ENCODE data around the gene MRGPRF.

MRGPRF gene

DNA sequence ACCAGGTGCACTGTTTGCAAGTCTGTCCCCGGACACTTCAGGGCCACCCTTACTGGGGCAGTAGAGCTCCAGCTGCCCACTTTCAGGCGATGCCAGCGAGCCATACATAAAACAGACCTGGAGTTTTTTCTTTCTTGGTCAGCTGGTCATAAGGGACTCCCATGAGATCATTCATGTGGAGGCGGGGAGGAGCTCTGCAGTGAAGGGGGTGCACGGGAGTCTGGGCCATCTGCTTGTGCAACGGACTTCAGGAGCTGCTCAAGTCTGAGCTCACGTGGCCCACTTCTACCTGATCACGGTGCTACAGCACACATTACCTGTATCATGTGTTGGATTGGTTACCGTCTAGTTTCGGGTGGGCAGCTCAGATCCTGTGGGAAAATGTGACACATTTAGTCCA, 9.2 kb upstream of the MRGPRF start:
- DNase-seq (ENCODE audit: low read depth in 2 of 2) = no peak

GRCh38 chr11:69018924-69019323, 5.9 kb upstream of the MRGPRF start:
- DNase-seq (ENCODE audit: low read depth in 2 of 2) = no peak

- DNase-seq (ENCODE audit: low read depth in 2 of 2) = no peak
Measured at GRCh38 chr11:69017951-69018350, 4.9 kb upstream of the MRGPRF start.

DNA sequence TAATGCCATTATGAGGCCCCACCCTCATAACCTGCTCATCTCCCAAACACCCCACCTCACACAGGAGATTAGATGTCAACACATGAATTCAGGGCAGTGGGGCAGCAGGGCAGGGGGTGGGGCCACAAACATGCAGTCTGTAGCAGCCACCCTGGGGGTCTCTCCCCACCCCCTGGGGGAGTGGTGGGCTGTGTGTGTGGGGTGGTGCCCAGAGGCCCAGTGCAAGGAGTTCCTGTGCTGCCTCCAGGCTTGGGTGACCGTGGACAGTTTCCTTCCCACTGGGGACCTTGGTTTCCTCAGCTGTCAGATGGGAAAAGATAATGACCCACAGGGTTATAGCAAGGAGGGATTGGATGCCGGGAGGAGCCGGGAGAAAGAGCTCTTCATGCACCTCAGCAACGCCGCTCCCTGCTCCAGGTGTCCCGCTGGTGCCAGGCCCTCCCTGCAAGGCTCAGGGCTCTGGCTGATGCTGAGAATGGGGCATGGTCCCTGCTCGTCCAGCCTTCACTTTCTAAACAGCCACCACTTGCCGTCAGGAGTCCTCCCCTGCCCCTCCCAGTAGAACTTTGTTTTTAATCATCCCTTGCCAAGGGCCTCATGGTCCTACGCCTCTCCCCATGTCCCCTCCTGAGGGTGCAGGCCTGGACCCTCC, 2.0 kb upstream of the MRGPRF start:
- DNase-seq (ENCODE audit: low read depth in 2 of 2) = no peak

DNA sequence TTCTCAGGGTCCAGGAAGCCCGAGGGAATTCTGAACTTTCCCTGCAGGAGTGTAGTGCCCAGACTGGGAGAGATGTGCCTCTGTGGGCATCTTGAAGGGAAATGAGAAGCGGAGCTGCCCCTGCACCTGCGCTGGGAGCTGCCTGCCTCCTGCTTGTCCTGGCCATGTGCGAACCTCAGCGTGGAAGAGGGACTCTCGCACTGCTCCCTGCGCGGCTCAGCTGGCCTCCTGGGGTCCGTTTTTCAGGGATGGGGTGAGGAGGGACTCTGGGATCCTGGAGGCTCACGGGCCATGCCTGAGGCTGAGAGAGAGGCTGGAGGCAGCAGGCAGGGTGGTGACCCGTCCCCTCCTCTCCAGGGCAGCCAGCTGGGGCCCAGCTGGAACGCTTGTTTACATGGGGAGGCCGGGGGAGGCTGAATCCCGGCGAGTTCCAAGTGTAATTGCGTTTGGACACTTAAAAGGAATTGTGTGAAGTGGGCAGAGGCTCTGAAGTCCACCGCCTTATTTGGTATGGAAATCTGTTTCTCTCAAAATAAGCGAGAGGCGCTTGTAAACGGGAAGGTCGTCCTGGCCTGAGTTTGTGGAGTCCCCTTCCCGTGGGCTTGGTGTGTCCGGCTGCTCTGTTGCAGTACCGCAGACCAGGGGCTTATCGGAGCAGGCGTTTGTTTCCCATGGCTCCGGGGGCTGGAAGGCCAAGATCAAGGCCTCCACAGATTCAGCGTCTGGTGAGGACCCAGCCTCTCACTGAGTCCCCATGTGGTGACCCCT, 1.2 kb upstream of the MRGPRF start:
- DNase-seq (ENCODE audit: low read depth in 2 of 2) = no peak

DNA sequence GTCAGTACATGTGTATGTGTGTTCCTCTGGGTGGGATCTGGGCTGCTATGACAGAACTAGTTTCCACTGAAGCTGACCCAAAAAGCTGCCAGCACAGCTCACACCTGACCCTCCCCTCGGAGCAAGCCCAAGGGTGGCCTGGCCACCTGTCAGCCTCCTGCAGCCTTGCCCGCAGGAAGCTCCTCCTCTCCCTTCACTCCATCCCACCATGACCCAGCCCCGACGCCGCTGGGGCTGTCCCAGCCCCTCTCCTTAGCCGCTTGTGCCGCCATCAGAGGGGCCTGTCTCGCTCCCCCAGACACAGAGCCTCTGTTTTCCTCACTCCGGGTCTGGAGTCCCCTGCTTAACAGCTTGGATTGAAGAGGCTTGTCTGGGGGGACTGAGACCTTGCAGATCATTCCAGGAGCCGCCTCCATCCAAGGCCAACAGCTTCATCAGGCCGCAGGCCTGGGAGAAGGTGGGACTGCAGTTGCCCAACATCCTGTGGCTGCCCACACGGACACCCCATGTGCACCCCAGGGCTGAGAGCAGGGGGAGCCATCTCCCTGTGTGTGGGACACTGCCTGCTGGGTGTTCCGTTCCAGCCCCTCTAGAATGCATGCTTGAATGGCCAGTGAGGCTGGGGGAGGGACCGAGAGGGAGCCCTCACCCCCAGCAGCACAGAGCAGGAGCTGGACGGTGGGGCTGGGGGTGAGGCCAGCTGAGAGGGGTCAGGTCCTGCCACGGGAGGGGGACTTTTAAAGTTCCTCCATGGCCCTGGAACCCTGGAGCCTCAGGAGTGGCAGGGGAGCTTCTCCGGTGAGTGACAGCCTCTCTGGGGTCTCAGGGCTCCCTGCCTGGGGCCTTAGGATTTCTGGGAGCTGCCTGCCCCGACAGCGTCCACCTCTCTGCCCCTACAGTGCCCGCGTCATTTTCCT, 696 bp downstream of the MRGPRF start:
- no peak for DNase-seq (ENCODE audit: low read depth in 2 of 2)

DNA sequence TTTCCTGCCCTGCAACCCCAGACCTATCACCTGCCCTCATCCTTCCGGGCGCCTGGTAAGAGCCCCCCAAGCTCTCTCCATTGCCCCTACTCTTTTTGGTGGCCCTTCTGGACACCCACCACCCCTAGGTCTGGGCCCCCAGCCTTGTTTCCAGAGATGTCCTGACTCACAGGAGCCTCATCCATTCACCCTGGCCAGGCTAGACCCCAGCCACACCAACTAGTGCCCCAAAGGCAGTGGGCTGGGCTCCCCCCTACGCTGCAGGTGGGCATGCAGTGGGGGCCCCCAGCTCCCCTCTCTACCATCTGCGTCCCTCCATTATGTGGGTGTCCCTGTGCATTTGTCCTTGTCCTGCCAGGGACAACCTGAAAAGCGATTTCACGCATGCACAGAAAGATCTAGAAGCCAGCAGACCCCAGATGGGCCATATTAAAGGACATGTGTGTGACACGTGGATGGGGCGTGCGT, 1.4 kb downstream of the MRGPRF start:
- DNase-seq (ENCODE audit: low read depth in 2 of 2) = no peak

- DNase-seq (ENCODE audit: low read depth in 2 of 2) = no peak
Measured at GRCh38 chr11:69010964-69011623, 2.0 kb downstream of the MRGPRF start.

- no peak for DNase-seq (ENCODE audit: low read depth in 2 of 2)
Measured at GRCh38 chr11:69010361-69010891, 2.6 kb downstream of the MRGPRF start.

GRCh38 chr11:69009441-69010211, 3.4 kb downstream of the MRGPRF start:
- no peak for DNase-seq (ENCODE audit: low read depth in 2 of 2)

GRCh38 chr11:69008737-69009440, 4.2 kb downstream of the MRGPRF start:
- no peak for DNase-seq (ENCODE audit: low read depth in 2 of 2)

DNA sequence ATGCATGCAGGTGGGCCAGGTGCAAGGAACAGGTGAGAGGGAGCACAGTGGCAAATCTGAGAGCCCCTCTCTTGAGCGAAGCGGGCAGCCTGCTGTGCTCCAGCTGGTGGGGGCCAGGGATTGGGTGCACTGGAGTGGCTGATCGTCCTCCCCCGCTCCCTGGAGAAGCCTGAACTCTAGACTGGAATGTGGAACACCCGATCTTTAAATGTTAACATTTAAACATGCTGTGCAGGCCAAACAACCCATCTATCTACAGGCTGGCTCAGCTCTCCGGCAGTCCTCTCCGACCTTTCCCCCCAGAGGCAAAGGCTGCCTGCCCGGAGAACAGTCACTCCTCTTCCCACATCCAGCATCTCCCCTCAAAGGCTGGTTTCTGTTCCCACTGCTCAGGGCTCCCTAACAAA, 5.1 kb downstream of the MRGPRF start:
- DNase-seq (ENCODE audit: low read depth in 2 of 2) = no peak

DNA sequence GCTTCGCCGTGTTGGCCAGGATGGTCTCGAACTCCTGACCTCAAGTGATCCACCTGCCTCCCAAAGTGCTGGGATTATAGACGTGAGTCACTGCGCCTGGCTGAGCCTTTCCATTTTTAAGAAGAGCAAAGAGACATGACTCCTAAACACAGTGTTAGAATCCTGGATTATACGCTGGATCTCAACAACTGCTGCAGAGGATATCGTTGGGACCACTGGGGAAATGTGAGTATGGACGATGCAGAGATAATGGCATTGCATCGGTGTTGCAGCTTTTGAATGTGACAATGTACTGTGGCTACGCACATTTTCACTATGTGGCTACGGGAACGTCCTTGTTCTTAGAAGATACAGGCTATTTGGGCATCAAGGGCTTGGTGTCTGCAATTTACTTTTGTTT, 6.2 kb downstream of the MRGPRF start:
- no peak for DNase-seq (ENCODE audit: low read depth in 2 of 2)

- DNase-seq (ENCODE audit: low read depth in 2 of 2) = no peak
Measured at GRCh38 chr11:69005631-69006368, 7.2 kb downstream of the MRGPRF start.

DNA sequence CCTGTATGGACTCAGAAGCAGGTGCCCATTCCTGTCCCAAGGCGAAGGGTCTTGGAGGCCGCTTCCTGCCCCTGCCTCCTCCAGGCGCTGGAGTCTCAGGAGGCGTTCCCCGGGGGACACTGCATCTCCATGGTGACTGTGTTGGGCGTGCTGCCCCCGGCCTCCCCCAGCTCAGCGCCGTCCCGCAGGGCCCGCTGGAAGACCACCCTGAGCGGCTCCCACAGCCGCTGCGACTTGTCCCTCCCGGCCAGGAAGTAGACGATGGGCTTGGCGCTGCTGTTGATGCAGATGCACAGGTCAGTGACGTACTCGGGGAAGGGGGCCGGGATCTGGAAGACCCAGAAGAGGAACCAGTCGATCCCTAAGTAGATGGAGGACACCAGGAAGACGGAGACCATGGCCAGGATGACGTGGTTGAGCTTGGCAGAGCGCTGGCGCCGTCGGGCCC, 7.8 kb downstream of the MRGPRF start:
- DNase-seq (ENCODE audit: low read depth in 2 of 2) = no peak

GRCh38 chr11:69004411-69005182, 8.4 kb downstream of the MRGPRF start:
- no peak for DNase-seq (ENCODE audit: low read depth in 2 of 2)

- no peak for DNase-seq (ENCODE audit: low read depth in 2 of 2)
Measured at GRCh38 chr11:69003866-69004367, 9.1 kb downstream of the MRGPRF start.

- no peak for DNase-seq (ENCODE audit: low read depth in 2 of 2)
Measured at GRCh38 chr11:69003301-69003865, 9.7 kb downstream of the MRGPRF start.

All from stimulated activated CD8-positive, alpha-beta memory T cell treated with anti-CD3 and anti-CD28 coated beads, Interleukin-15, amount 100 ng/mL, for 4 hours (primary cell).